ENCODE measurements around the gene BTN1A1.
"Not testable (repeated sequence)": the region's sequence is repeated elsewhere in the genome, so short reads cannot be mapped to it uniquely, and the experiment has no call there.

Gene BTN1A1

DNA sequence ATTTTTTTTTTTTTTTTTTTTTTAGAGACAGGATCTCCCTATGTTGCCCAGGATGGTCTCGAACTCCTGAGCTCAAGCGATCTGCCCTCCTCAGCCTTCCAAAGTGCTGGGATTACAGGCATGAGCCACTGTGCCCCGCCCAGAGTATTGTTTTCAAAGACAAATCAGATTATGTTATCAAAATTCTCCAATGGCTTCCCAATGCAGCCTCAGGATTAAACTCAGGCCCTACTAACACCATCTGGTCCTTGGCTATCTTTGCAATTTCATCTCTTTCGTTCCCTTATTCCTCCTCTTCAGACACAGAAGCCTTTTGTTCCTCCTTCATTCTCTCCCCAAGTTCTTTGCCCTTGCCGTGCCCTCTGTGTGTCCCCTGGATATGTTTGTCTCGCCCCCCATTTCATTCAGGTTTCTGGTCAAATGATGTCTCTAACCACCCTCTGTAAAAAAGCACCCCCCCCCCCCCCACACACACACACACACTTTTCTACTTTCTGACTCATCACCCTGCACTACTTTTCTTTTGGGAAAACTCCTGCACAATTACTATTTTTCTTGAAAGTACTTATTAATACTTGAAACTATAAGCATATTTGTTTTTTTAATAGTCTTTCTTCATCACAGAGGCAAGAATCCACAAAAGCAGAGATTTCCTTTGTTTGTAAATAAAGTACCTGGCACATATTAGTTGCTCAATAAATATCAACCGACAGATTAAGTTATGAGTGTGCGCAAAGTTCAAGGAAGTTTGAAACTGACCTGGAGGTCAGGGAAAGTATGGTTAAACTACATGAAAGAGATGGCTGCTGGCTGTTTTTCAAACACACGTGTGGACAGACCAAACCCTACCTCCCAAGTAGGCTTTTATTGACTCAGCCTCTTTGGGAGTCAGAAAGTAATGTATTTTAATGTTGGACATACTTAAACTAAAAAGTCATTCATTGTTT, 16.7 kb downstream of the BTN1A1 start:
- no peak for DNase-seq

DNA sequence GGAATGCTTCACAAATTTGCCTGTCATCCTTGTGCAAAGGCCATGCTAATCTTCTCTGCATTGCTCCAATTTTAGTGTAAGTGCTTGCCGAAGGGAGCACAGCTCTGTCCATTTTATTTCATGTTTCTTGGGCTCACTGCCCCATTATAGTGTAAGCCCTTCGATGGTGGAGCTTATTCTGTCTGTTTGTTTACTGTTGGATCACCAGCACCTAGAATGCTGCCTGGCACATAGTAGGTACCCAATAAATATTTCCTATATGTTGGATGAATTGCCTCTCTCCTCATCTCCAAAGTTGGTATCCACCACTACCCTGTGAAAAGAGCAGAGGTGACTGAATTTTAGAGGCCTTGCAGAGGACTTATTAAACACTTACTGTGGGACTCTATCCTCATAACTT, 19.3 kb downstream of the BTN1A1 start:
- DNase-seq, result no peak

DNA sequence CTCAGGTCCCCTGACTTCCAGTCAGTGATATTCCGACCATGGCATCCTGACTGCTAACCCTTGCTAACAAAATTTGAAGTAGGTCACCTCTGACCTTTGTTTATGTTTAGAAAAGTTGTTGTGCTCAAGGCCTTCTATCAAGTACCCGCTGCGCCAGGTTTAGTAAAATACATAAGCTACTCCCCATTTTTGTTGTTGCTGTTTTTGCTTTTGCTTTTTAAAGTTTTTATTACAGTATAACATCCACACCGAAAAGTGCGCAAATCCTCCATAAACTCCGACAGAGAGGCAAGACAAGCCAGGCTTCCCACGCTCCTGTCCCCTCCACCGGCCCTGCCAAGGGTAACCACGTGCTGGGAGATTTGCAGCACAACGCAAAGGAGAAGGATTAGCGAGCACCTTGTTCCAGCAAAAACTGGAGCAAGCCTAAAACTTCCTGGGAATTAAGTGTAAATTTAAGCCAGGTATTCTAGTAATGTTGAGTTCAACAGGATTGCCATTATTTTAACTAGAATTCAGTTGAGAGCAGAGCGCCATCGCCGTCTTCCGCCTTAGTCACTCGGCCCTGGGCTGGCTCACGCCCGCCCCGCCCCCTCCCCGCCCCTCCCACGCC, 20.2 kb downstream of the BTN1A1 start:
- DNase-seq, result peak in 1 of 2 donors; percentile 49

DNA sequence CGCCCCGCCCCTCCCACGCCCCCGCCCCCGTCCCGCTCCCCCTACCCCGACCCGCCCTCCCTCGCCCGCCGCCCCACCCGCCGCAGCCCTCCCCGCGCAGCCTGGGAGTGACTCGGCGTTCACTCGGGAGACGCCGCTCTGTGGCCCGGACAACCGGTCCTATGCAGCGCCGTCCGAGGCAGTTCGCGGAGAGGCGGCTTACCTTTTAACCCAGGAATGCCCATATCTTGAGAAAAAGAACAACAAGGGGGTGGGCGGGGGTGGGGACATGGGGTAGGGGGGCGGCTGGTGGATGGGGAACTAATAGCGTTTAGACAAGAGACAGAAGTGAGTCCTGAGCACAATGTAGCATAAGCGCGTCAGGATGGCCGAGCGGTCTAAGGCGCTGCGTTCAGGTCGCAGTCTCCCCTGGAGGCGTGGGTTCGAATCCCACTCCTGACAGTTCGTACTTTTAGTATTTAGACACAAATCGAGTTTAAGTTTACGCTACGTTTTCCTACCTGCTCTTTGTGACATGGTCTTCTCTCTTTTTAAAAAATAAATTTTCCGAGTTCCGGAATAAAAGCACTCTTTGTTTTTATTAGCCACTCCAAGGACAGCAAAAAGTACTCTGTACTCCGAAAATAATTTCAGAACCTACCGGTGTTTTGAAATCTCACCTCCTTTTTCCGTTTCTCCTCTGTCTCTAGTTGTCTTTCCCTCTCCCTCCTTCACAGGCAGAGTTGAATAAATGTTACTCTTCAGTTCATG, 20.9 kb downstream of the BTN1A1 start:
- DNase-seq, result peak; percentile 83 to 86

DNA sequence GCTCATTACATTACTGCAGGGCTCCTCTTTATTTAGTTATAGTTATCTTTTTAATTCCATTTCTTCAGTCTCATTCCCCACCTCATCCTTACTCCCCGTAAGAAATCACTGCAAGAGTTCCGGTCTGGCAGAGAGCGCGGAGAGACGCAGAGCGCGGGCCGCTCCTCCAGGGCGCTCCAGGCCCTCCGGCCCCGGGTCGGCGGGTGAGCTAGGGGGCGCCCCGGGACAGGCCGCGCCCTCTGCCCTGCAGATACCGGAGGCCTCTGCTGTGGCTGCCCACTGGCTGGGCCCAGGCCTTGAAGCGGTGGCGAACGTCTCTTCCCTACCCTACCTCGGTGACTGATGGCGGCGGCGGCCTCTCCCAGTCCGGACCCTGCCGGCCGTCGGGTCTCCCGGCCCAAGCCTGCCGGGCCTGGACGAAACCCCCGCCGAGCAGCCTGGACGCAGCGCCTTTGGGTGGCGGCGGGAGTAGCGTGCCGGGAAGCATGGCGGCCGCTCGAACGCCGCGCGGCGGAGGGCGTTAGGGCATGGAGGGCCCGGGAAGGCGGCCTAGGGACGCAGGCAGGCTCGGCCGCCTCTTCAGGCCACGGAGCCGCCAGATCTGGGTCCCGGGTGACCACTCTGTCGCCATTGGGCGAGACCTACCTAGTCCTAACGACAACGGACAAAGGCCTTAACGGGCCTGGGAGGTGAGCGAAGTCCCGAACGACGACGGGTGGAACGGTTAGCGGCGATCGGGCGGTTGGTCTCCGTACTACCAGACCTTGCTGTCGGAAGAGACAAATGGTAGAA, 21.7 kb downstream of the BTN1A1 start:
- peak; percentile 68 to 76 for DNase-seq

DNA sequence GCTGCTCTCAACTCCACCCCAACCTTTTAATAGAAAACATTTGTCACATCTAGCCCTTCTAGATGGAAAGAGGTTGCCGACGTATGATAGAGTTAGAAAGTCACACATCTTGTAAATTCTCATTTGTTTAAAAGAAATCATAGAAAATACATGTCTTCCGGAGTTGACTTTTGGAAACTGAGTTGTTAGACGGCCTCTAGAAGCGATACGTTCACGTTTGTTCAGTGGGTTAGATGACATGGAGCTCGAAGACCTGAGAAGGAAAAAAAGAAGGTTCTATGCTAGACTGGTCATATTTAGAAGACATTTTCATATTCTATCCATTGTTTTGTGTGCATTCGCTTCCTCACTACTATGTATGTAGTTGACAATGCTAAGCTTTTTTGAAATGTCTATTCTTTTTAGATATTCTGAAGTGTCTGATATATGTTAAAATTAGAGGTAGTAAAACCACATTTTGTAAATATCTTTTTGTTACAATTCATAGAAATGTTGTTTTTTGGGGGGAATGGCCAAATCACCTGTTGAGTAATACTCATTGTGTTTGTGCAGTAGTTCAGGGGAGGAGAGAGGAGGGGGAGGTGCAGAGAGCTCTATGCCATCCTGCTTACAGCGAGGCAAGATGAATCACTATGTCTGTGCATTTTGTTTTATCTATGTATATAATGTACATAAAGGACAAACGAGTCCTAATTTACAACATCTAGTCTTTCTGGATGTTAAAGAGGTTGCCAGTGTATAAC, 22.6 kb downstream of the BTN1A1 start:
- not testable (repeated sequence) for DNase-seq

DNA sequence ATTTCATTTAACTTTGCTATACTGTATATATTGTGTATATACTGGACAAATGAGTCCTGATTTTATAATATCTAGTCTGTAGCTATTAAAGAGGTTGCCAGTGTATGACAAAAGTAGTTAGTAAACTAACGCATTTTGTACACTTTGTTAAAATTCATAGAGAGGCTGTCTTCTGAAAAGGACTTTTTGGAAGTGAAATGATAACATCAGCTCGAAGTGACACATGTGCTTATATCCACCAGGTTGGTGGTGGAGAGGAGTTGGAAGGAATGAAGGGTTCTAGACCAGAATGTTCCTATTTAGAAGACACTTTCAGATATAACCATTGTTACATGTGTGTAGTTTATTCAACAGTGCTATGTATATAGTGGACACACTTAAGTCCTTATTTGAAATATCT, 24.2 kb downstream of the BTN1A1 start:
- DNase-seq, result not testable (repeated sequence)

DNA sequence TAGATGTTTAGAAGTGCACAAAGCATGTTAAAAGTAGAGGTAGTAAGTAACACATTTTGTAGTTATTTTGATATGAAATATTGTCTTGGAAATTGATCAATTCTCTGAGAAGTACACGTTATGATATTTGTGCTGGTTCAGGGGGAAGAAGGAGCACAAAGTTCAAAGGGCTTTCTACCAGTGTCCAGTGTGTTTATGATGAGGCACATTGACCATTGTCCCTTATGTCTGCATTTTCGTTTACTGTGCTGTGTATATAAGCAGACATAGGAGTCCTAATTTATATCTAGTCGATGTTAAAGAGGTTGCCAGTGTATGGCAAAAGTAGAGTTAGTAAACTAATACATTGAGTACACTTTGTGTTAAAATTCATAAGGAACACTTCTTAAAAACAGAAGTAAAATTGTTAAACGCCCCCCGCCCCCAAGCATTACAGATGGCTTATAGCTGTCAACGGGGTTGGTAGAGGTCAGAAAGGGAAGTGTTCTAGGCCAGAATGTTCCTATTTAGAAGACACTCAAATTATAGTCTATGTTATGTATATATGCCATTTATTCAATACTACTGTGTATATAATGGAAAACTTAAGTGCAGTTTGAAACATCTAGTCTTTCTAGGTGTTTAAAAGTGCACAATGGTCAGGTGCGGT, 24.7 kb downstream of the BTN1A1 start:
- DNase-seq, result no peak

DNA sequence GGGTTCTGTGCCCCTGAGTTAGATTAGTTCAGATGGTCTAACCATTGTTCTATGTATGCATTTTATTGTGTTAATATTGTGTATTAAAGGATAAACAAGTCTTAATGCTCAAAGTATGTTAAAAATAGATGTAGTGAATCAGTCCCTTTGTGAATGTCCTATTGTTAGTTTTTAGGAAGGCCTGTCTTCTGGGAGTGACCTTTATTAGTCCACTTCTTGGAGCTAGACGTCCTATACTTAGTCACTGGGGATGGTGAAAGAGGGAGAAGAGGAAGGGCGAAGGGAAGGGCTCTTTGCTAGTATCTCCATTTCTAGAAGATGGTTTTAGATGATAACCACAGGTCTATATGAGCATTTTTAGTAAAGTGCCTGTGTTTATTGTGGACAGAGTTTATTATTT, 25.7 kb downstream of the BTN1A1 start:
- DNase-seq, result no peak

DNA sequence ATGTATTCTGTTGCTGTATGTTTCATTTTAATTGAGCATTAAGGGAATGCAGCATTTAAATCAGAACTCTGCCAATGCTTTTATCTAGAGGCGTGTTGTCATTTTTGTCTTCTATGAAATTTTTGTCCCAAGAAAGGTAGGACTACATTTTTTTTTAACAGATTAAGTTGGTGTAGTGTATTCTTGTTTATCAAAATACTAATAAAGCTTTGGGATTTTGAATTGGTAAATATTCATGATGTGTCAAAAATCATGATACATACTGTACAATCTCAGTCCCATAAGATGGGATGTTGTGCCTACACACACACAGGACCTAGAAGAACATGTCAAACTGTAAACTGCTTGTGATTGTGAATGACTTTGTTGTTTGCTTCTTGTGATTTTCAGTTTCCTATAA, 26.8 kb downstream of the BTN1A1 start:
- no peak for DNase-seq

DNA sequence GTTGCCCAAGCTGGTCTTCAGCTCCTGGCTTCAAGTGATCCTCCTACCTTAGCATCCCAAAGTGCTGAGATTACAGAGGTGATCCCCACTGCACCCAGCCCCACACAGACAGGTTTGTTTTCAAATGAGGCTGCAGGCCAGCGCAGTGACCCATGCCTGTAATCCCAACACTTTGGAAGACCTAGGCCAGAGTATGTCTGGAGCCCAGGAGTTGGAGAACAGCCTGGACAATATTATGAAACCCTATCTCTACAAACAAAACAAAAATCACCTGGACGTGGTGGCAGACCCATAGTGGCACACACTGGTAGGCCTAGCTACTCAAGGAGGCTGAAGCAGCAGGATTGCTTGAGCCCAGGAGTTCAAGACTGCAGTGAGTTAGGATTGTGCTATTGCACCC, 30.1 kb downstream of the BTN1A1 start:
- DNase-seq, result no peak

DNA sequence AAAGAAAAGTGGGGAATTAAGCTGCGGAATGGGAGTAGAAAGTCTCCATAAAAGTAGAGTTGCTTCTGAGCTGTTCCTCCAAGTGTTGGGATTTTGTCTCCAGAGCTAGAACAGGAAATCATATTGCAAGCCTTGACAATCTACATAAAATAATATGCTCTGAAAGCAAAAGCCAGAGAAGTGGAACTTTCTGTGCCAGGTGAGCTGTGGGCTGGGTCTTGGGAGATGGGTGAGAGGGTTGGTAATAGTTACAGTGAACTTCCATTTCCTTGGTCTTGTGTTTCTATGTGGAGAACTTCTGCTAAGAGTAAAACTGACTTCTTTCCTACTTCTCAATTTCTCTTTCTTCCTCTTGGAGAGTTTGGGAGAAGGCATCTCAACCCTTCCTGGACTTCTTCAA, 31.8 kb downstream of the BTN1A1 start:
- DNase-seq, result no peak

DNA sequence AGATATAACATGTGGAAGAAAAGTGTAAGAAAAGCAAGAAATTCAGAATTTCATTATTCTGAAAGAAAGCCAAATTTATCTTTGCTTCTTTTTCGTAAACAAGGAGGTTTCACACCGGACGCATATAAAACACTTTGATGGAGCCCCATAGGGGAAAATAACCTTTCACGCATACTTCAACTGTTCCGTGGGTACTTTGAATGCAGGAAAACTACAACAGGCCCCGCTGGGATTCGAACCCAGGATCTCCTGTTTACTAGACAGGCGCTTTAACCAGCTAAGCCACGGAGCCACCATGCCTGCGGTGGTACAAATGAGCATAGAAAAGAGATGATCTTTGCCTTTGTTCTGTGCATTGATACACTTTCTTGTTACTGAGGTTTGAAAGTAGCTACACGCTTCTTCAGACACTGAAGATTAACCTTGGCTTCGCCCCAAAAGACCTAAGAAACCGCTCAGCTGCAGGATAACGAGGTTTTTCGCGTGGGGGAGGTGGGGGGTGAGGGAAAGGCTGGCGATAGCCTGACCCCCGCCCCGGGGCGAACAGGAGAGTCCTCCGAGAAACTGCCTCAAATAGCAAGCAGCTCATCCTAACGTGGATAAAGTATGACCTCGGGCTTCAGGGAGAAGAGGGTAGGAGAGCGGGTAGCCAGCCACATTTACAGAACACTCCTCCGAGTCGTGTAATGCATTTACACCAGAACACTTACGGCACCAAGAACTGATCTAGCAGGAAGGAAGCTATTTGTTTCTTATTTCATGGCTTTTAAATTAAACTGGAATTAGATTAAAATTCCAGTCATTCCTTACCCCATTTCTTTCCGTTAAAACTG, 32.8 kb downstream of the BTN1A1 start:
- peak; percentile 95 for DNase-seq

DNA sequence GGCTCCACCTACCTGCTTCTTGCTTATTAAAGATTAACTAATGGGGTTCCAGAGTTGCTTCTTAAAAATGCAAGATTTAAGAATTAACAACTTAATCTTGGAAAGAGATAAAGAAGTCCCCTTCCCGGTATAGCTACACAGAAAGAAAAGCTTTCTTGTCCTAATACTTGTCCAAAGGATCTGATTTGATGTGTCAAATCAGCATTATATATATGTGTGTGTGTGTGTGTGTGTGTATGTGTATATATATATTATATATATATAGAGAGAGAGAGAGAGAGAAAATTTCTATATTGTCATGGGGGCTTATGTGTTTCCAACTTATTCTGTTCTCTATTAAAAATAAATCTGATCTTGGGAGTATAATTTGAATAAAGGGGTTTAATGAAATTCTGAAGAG, 33.4 kb downstream of the BTN1A1 start:
- DNase-seq, result no peak

DNA sequence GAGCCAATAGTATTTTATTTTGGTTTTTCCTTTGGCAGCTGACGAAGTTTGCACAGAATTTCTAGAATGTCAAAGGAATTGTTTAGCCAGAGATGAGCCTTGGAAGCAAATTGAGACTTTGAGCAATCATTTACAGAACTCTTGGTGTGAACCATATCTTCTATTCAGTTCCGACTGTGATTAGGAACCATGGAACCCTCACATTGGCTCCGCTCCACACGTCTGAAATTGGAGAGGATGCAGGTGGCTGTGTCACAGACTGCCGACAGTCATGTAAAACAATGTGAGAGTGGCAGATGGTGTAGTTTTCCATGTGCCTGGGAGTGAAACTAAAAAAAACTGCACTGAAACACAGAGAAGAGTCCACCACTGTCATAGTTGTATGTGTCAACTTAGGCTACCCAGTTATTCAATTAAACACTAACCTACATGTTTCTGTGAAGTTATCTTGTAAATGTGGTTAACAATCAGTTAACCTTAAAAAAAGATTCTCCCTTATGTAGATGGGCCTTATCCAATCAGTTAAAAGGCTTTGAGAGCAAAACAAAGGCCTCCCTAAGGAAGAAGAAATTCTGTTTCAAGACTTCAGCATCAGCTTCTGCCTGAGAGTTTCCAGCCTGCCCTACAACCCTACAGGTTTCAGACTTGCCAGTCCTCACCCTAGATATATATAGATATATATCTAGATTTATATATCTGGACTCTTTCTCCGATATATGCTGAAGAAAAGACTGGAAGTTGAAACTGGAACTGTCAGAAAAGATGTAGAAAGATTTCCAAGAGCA, 34.8 kb downstream of the BTN1A1 start:
- DNase-seq, result no peak

DNA sequence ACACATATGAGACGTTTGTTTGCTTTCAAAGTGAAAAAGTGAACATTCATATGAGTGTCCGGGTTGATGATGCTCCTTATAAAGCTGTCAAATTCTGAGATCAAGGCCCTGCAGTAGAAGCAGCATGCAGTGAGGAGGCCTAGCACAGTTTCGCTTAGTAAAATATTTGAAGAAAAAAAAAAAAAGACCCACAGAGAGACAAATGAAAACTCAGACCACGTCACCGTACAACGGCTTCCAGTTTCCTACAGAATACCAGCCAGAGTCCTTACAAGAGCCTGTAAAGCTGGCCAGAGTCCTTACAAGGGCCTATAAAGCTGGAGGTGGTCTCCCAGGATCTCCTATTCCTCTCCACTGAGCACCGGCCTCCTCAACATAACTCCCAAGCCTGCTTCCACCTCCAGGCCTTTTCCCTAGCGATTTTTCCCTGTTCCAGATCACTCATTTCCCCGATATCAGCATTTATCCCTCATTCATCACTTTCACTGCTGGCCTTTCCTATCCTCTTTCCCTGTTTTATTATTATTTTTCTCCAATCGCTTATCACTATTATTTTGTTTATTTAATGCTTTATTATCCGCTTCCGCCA, 36.6 kb downstream of the BTN1A1 start:
- peak; percentile 35 to 55 for DNase-seq

DNA sequence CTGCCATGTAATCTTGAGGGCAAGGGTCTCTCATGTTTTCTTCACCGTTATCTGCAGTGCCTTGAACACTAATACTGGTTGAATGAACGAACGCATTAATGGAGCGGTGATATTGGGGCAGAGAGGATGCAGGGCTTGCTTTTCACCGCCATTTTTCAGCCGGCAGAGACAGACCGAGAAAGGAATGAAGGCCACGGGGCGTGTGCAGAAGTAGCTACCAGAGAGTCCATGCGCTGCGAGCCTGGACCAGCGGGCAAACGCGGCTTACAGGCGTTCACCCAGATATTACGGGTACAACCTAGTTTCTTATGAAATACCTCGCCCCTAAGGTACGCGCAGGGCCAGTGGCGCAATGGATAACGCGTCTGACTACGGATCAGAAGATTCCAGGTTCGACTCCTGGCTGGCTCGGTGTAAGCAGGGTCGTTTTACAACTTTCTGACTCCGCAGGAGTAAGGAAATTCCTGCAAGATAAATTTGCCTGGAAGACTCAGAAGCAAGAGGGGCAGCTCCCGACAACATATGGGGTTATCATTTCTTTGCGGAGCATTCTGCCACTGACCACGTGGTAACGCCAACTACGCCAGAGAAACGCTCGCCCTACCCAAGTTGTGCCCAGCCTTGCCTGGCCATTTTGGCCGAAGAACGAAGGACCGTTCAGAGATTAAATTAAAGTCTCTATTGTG, 37.2 kb downstream of the BTN1A1 start:
- DNase-seq, result peak; percentile 89 to 90

DNA sequence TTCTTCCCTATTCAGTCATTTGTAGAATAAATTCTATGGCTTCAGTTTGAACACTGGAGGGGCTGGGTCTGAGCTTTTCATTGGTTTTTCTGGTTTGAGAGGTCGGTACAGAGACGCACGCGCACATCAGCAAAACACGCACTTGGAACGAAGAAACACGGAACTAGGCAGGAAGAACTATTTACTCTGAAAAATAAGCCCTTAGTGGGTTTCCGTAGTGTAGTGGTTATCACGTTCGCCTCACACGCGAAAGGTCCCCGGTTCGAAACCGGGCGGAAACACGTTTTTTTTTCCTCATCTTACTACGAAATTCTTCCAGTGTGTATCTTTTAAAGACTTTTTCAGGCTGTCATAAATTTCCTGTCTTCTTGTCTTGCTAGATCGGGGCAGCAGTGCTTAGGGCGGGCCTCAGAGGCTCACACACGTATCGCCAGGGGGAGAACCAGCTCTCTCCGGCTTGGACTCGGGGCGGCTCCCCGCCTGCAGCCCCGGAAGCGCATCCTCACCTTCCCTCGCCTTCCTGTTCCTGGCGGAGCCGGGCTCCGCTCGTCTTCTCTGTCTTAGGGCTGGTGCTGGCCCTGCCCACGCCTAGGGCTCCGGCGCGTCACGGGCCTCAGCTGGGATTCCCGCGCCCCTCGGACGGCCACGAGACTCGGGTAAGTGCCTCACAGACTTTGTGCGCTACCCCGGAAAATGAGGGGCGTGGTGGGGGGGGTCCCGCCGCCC, 37.9 kb downstream of the BTN1A1 start, which contains the start of gene HMGN4:
Gene HMGN4 (plus strand): TSS at position 521 of the 726 bp plus-strand sequence. CDS start 6,841 bp downstream, outside the sequence.
- DNase-seq, result peak; percentile 81 to 82
